AG04450 (cell line): ENCODE measurements around the gene PARD3. TPM values are rescaled to one million over a fixed set of nuclear protein-coding genes. Genes with fewer than 3 reads are reported as not detected.

ENCODE experiments used
- CTCF ChIA-PET: fragments of 300-600, 350-600 bp; formaldehyde crosslinking; extraction: SDS; loops from one replicate; lab custom pipeline; 2022; ENCODE audit warnings: antibody characterized with exemption, inconsistent platforms; lab: Charles Lee
- POLR2A ChIA-PET: fragments of 350-600 bp; formaldehyde crosslinking; extraction: SDS; loops from one replicate; lab custom pipeline; 2021; ENCODE audit warnings: antibody characterized with exemption, inconsistent platforms; lab: Yijun Ruan, JAX
- DNase-seq: peaks from one replicate; pipeline ENCODE4 v3.0.0-alpha.2; 2011; ENCODE audit warnings: low read depth, low spot score
- H3K27ac ChIP-seq: one replicate; pipeline ENCODE4 v1.5.1; 2012; ENCODE audit warnings: low read depth, low read length, control low read depth
- H3K27me3 ChIP-seq: one replicate; pipeline ENCODE4 v1.6.0; 2012; ENCODE audit warnings: low read length; ENCODE audit not compliant: control insufficient read depth, insufficient read depth
- H3K4me3 ChIP-seq: 2 replicates; pipeline ENCODE4 v1.5.1; 2011; ENCODE audit warnings: mild to moderate bottlenecking, low read depth, low read length, control low read depth
- H3K9me3 ChIP-seq: 2 replicates; pipeline ENCODE4 v1.5.1; 2012; ENCODE audit warnings: low read length; ENCODE audit not compliant: control insufficient read depth, insufficient read depth
- polyA plus RNA-seq: library from polyadenylated mRNA; depleted of rRNA; stranded (reverse); fragments of >200 nt; gene quantifications from 2 replicates; pipeline ENCODE4 v1.2.3, GENCODE V29; 2011
- TF ChIP-seq, protein P1 (sequence below): IDR thresholded peaks from 2 replicates; pipeline ENCODE4 v1.5.1; 2011; ENCODE audit warnings: low read depth, low read length, control low read depth, inconsistent platforms

Gene PARD3
- polyA plus RNA-seq, 1 experiment: 43.1 TPM

DNA sequence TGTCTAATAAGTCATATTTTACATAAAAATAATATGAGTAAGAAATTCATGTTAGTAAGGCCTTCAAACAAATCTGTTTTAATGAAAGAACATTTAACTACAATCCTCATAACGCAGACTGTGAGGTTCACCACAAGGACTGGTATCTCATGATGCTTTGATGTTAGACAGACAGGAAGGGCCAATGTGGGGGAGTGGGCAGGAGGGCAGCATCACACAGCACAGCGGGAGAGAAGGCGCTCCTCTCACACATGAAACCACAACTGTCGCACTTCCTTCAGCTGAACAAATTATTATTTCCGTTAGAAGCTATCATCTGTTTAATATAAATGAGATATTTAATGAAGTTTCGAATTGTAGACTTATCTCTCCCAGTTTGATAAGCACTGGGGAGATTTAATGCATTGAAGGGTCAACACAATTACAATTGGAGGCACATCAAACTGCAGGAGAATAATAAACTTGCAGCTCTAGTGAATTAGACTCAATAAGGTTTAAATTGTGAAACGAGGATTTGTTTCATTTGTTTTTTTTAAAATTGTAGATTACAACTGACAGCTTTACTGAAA, 466.1 kb downstream of the PARD3 start:
- Histone ChIP-seq H3K27me3 (no peaks in the 10 kb centered on the region), H3K27ac (no peak overlapping the region), H3K9me3 (no peaks in the 10 kb centered on the region; the same call in 1 of the 2 replicates), H3K4me3 (no peak overlapping the region)
- ChIA-PET POLR2A (no interaction called here), CTCF (no interaction called here)
- DNase-seq: no peak
- TF ChIP-seq, protein P1, sequence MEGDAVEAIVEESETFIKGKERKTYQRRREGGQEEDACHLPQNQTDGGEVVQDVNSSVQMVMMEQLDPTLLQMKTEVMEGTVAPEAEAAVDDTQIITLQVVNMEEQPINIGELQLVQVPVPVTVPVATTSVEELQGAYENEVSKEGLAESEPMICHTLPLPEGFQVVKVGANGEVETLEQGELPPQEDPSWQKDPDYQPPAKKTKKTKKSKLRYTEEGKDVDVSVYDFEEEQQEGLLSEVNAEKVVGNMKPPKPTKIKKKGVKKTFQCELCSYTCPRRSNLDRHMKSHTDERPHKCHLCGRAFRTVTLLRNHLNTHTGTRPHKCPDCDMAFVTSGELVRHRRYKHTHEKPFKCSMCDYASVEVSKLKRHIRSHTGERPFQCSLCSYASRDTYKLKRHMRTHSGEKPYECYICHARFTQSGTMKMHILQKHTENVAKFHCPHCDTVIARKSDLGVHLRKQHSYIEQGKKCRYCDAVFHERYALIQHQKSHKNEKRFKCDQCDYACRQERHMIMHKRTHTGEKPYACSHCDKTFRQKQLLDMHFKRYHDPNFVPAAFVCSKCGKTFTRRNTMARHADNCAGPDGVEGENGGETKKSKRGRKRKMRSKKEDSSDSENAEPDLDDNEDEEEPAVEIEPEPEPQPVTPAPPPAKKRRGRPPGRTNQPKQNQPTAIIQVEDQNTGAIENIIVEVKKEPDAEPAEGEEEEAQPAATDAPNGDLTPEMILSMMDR: no peak

DNA sequence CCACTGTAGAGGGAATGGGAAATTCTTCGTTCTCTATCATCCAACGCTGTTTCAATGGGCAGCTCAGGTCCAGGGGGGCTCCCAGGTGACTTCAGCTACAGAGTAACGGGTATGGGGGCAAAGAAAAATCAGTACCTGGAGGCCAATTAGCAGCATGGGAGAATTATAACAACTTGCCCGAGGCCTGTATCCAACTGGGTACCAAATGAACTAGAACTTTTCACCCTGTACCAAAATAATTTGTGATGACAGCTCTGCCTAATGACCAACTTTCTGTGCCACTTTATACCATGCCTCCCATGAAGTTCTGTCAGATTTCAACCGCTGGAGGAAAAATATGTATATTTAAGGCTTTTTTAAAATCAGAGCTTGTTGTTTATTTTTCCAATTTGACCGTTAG, 467.1 kb downstream of the PARD3 start:
- CTCF ChIA-PET: interaction anchor here (1.6 kb wide), 1 partner anchor 43 kb away, joined by 3 read pairs; no protein-coding TSS in a partner anchor
- no peaks in the 10 kb centered on the region for H3K27me3 ChIP-seq
- H3K27ac ChIP-seq: no peak overlapping the region
- TF ChIP-seq, protein P1: no peak
- DNase-seq: no peak
- H3K4me3 ChIP-seq: no peak overlapping the region
- POLR2A ChIA-PET: no interaction called here
- no peaks in the 10 kb centered on the region; the same call in 1 of the 2 replicates for H3K9me3 ChIP-seq

DNA sequence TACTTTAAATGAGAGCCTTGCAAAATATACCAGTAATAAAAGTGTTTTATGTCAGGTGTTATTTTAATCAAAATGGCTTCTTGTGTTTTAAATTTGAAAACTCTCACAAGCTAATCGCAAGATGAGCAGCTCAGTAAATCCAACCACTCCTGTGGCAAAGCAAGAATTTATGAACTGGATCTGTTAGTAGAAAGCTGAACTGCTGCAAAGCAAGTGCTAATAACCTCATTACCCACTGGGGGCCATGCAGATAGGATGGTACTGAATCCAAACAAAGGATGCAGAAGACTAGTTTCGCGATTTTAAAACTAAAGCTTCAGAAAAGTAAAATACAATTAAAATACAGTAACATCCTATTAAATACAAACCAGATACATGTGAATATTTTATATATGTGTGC, 468.0 kb downstream of the PARD3 start:
- POLR2A ChIA-PET: no interaction called here
- CTCF ChIA-PET: interaction anchor here (1.6 kb wide), 1 partner anchor 44 kb away, joined by 3 read pairs; no protein-coding TSS in a partner anchor
- TF ChIP-seq, protein P1: no peak

DNA sequence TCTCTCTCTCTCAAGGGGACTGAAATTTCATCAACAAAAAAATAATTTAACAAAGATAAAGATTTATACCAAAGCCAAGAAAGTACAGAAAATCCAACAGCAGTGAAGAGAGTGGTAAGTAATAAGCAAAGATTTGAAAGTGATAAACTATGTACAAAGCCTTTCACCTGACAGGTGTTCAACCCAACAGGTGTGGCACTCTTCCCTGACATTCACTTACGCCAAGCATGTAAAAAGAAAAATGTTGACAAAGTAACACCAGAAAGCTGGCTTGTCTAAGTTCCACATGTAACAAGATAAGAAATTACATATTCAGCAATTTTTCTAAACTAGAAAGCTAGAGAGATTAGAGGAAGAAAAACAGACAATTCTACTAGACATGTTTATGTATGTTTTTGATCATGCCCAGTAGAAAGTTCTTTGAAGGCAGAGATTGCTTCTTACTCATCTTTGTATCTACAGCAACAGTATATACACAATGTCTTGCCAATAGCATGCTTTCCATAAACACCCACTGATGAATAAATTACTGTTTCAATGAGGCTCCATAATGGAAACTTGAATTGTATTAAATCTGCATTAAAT, 468.5 kb downstream of the PARD3 start:
- ChIA-PET POLR2A (no interaction called here), CTCF (interaction anchor here (1.6 kb wide), 1 partner anchor 45 kb away, joined by 3 read pairs; no protein-coding TSS in a partner anchor)
- TF ChIP-seq, protein P1: no peak
- Histone ChIP-seq H3K9me3 (no peaks in the 10 kb centered on the region), H3K4me3 (no peak overlapping the region), H3K27me3 (no peaks in the 10 kb centered on the region), H3K27ac (no peak overlapping the region)
- DNase-seq: peak; percentile 13

More for the DNA sequence above, 468.0 kb downstream of the PARD3 start:
- Histone ChIP-seq H3K4me3 (no peak overlapping the region), H3K27ac (no peak overlapping the region), H3K9me3 (no peaks in the 10 kb centered on the region), H3K27me3 (no peaks in the 10 kb centered on the region)
- DNase-seq: no peak

DNA sequence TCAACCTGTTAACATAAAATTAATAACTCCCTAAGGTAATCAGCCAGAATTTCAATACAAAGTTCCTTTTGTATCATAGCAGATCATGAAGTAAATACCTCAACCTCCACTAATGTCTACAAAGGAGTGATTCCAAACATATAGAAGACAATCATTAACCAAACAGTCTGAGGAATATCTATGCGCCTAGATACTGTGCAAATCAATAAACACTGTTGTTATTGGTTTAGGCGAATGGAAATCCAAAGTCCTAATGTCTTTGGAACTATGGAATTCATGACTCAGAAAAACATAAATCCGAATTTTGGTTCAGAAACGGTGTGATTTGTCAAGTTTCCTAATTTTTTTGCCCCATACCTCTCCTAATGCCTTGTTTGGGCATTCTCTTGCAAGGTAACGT, 469.7 kb downstream of the PARD3 start:
- no peaks in the 10 kb centered on the region for H3K27me3 ChIP-seq
- ChIA-PET CTCF (no interaction called here), POLR2A (no interaction called here)
- TF ChIP-seq, protein P1: no peak
- H3K4me3 ChIP-seq: no peak overlapping the region
- DNase-seq: no peak
- no peak overlapping the region for H3K27ac ChIP-seq
- no peaks in the 10 kb centered on the region for H3K9me3 ChIP-seq
